GM12873 (cell line): ENCODE data around the gene CHAC2.

Source experiments
- CTCF ChIP-seq: IDR thresholded peaks from 2 replicates; pipeline ENCODE4 v1.5.1; 2012; ENCODE audit warnings: low read depth, mild to moderate bottlenecking, moderate library complexity, low read length, control low read depth; ENCODE audit not compliant: insufficient read depth; ENCODE audit errors: missing control alignments

CHAC2 gene

GRCh38 chr2:53793261-53793660 lies 25.7 kb downstream of the CHAC2 start:
- no peak for TF ChIP-seq CTCF

- TF ChIP-seq CTCF, result no peak
Observed at GRCh38 chr2:53793821-53794220, 26.2 kb downstream of the CHAC2 start.

GRCh38 chr2:53801547-53801946 lies 33.9 kb downstream of the CHAC2 start:
- TF ChIP-seq CTCF, result no peak

- TF ChIP-seq CTCF, result no peak
Observed at GRCh38 chr2:53802617-53803151, 35.1 kb downstream of the CHAC2 start.

GRCh38 chr2:53811601-53812000 lies 44.0 kb downstream of the CHAC2 start:
- TF ChIP-seq CTCF, result no peak

- no peak for TF ChIP-seq CTCF
Observed at GRCh38 chr2:53813151-53813550, 45.5 kb downstream of the CHAC2 start.

- no peak for TF ChIP-seq CTCF
Observed at GRCh38 chr2:53818854-53819435, 51.3 kb downstream of the CHAC2 start.
